ENCODE data around the gene SEZ6L.

The SEZ6L gene

GRCh38 chr22:26238596-26238995, 69.3 kb downstream of the SEZ6L start:
- Histone ChIP-seq H3K27me3 (peaks cover 4% of the 10 kb centered on the region), H3K9me3 (no peaks in the 10 kb centered on the region), H3K27ac (no peak overlapping the region), H3K4me1 (ENCODE audit: control insufficient read depth in 1 of 2, insufficient read depth in 1 of 2, low read depth in 1 of 2, low read length in 1 of 2) (no peaks in the 10 kb centered on the region), H3K4me3 (ENCODE audit: low read depth in 1 of 2, low read length in 1 of 2) (no peak overlapping the region), H3K36me3 (no peaks in the 10 kb centered on the region)
- TF ChIP-seq, protein P1, sequence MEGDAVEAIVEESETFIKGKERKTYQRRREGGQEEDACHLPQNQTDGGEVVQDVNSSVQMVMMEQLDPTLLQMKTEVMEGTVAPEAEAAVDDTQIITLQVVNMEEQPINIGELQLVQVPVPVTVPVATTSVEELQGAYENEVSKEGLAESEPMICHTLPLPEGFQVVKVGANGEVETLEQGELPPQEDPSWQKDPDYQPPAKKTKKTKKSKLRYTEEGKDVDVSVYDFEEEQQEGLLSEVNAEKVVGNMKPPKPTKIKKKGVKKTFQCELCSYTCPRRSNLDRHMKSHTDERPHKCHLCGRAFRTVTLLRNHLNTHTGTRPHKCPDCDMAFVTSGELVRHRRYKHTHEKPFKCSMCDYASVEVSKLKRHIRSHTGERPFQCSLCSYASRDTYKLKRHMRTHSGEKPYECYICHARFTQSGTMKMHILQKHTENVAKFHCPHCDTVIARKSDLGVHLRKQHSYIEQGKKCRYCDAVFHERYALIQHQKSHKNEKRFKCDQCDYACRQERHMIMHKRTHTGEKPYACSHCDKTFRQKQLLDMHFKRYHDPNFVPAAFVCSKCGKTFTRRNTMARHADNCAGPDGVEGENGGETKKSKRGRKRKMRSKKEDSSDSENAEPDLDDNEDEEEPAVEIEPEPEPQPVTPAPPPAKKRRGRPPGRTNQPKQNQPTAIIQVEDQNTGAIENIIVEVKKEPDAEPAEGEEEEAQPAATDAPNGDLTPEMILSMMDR (IDR thresholded peaks at IDR 0.05), result no peak

- no peak overlapping the region for H3K27ac ChIP-seq
- no peaks in the 10 kb centered on the region for H3K27me3 ChIP-seq
- no peaks in the 10 kb centered on the region for H3K4me1 ChIP-seq (ENCODE audit: control insufficient read depth in 1 of 2, insufficient read depth in 1 of 2, low read depth in 1 of 2, low read length in 1 of 2)
- TF ChIP-seq, protein P1 (IDR thresholded peaks at IDR 0.05), result no peak
- H3K36me3 ChIP-seq, result no peaks in the 10 kb centered on the region
- no peak overlapping the region for H3K4me3 ChIP-seq (ENCODE audit: low read depth in 1 of 2, low read length in 1 of 2)
- H3K9me3 ChIP-seq, result no peaks in the 10 kb centered on the region
Measured at GRCh38 chr22:26239581-26239980, 70.3 kb downstream of the SEZ6L start.

DNA sequence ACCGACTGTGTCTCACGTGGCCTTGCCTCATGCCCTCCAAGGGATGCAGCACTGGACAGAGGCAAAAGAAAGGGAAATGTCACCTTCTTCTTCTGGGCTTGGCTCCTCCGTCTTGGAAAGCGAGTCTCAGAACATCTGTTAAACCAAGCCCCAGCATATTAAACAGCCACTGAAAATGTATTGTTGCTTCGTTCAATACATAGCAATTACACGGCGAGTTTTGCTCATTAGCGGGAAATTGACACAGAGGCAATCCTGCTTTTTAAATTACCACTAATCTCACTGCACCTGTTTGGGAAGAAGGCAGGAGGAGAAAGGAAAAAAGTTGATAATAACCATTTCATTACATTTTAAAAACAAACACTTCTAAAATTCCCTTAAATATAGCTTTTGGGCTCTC, 72.1 kb downstream of the SEZ6L start:
- Histone ChIP-seq H3K36me3 (no peaks in the 10 kb centered on the region), H3K4me3 (ENCODE audit: low read depth in 1 of 2, low read length in 1 of 2) (no peak overlapping the region), H3K27me3 (no peaks in the 10 kb centered on the region), H3K9me3 (no peaks in the 10 kb centered on the region), H3K4me1 (ENCODE audit: control insufficient read depth in 1 of 2, insufficient read depth in 1 of 2, low read depth in 1 of 2, low read length in 1 of 2) (no peaks in the 10 kb centered on the region), H3K27ac (no peak overlapping the region)
- TF ChIP-seq, protein P1 (IDR thresholded peaks at IDR 0.05), result no peak

GRCh38 chr22:26245001-26245400, 75.7 kb downstream of the SEZ6L start:
- Histone ChIP-seq H3K27ac (no peak overlapping the region), H3K9me3 (no peaks in the 10 kb centered on the region), H3K4me3 (ENCODE audit: low read depth in 1 of 2, low read length in 1 of 2) (no peak overlapping the region), H3K36me3 (no peaks in the 10 kb centered on the region), H3K27me3 (no peaks in the 10 kb centered on the region), H3K4me1 (ENCODE audit: control insufficient read depth in 1 of 2, insufficient read depth in 1 of 2, low read depth in 1 of 2, low read length in 1 of 2) (no peaks in the 10 kb centered on the region)
- TF ChIP-seq, protein P1 (IDR thresholded peaks at IDR 0.05), result no peak

DNA sequence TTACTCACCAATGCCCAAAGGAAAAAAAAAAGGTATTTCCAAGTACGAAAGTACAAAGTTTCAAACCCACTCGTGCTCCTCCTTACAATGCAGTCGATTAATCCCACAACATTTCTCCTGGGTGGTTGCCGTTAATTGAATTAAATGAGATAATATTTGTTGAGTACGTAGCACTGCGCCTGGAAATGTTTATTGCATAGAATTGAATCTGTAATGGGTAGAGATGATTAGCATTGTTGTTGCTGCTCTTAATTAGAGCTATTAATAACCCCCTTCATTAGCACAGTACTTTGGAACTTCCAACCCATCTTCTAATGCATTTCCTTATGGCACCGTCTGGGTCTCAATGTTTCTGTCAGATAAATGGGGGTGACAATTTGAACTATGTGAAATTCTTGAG, 77.3 kb downstream of the SEZ6L start:
- no peak overlapping the region for H3K27ac ChIP-seq
- H3K9me3 ChIP-seq, result no peaks in the 10 kb centered on the region
- TF ChIP-seq, protein P1 (IDR thresholded peaks at IDR 0.05), result no peak
- no peak overlapping the region for H3K4me3 ChIP-seq (ENCODE audit: low read depth in 1 of 2, low read length in 1 of 2)
- no peaks in the 10 kb centered on the region for H3K36me3 ChIP-seq
- no peaks in the 10 kb centered on the region for H3K4me1 ChIP-seq (ENCODE audit: control insufficient read depth in 1 of 2, insufficient read depth in 1 of 2, low read depth in 1 of 2, low read length in 1 of 2)
- H3K27me3 ChIP-seq, result no peaks in the 10 kb centered on the region

GRCh38 chr22:26251869-26252268, 82.6 kb downstream of the SEZ6L start:
- H3K27me3 ChIP-seq, result no peaks in the 10 kb centered on the region
- no peaks in the 10 kb centered on the region for H3K36me3 ChIP-seq
- TF ChIP-seq, protein P1 (IDR thresholded peaks at IDR 0.05), result no peak
- no peak overlapping the region for H3K27ac ChIP-seq
- no peaks in the 10 kb centered on the region for H3K9me3 ChIP-seq
- no peaks in the 10 kb centered on the region for H3K4me1 ChIP-seq (ENCODE audit: control insufficient read depth in 1 of 2, insufficient read depth in 1 of 2, low read depth in 1 of 2, low read length in 1 of 2)
- H3K4me3 ChIP-seq (ENCODE audit: low read depth in 1 of 2, low read length in 1 of 2), result no peak overlapping the region

Measured in neutrophil (primary cell).